GM12891 (cell line): ENCODE data around the gene METTL22.

Source experiments
- DNase-seq: peaks from one replicate; pipeline ENCODE4 v3.0.0; 2011; ENCODE audit warnings: low spot score; ENCODE audit not compliant: insufficient read length
- FAIRE-seq: peaks from 2 replicates; lab custom pipeline; 2011; peaks lifted over from hg19 to GRCh38; lab: Jason Lieb, UNC
- PAX5 ChIP-seq: IDR thresholded peaks from 2 replicates; pipeline ENCODE4 v1.6.1; 2011; ENCODE audit warnings: low read length, moderate library complexity, mild to moderate bottlenecking; ENCODE audit not compliant: insufficient read depth, severe bottlenecking
- POLR2A ChIP-seq: IDR thresholded peaks from 2 replicates; pipeline ENCODE4 v1.6.1; 2011; ENCODE audit warnings: low read depth, low read length, control low read depth
- POLR2AphosphoS5 ChIP-seq: IDR thresholded peaks from 2 replicates; pipeline ENCODE4 v1.6.1; 2011; ENCODE audit warnings: low read depth, low read length, control low read depth
- POU2F2 ChIP-seq: IDR thresholded peaks from 2 replicates; pipeline ENCODE4 v1.6.1; 2011; ENCODE audit warnings: low read depth, mild to moderate bottlenecking, control low read depth, low read length, moderate library complexity
- SPI1 ChIP-seq: IDR thresholded peaks from 2 replicates; pipeline ENCODE4 v1.6.1; 2011; ENCODE audit warnings: low read depth, low read length, control low read depth
- TAF1 ChIP-seq: IDR thresholded peaks from 2 replicates; pipeline ENCODE4 v1.6.1; 2011; ENCODE audit warnings: low read depth, low read length, control low read depth

Gene METTL22

GRCh38 chr16:8631373-8631772 lies 9.9 kb downstream of the METTL22 start:
- TF ChIP-seq TAF1 = no peak
- TF ChIP-seq POLR2AphosphoS5 = no peak
- TF ChIP-seq SPI1 = no peak
- TF ChIP-seq POU2F2 = no peak
- FAIRE-seq = no peak
- no peak for DNase-seq

DNA sequence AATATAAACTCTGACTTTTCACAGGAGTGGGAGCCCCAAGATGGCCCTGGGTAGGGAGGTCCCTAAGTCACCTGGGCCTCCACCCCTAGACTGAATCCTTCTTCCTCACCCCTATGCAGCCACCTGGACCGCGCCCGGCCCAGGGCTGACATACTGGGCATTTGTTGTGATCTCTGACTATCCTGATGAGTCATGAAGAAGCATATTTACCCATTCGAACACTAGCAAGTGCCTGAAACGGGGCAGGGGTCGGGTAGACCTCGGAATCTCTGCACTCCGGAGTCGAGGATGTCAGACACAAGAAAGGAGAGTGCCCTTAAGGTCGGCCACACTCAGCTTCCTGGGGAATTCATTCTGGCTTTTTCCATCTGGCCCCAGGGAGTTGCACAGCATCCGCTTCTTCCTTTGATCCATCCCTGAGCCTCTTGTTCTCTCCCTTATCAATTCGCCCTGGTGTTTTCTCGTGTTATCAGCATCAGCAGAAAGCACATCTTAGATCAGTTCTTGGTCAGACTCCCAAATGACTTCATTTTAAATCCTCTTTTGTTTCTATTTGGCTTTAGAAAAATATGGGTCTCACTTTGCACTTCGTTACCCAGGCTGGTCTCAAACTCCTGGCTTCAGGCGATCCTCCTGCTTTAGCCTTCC lies 10.4 kb downstream of the METTL22 start:
- no peak for TF ChIP-seq PAX5
- no peak for TF ChIP-seq SPI1
- TF ChIP-seq POLR2AphosphoS5 = no peak
- no peak for TF ChIP-seq TAF1
- TF ChIP-seq POU2F2 = no peak
- no peak for TF ChIP-seq POLR2A
- DNase-seq (no peak), FAIRE-seq (no peak)

GRCh38 chr16:8632675-8633182 lies 11.2 kb downstream of the METTL22 start:
- FAIRE-seq = no peak
- TF ChIP-seq POLR2AphosphoS5 (no peak), POLR2A (no peak), POU2F2 (no peak), TAF1 (no peak), SPI1 (no peak), PAX5 (no peak)
- DNase-seq = no peak

DNA sequence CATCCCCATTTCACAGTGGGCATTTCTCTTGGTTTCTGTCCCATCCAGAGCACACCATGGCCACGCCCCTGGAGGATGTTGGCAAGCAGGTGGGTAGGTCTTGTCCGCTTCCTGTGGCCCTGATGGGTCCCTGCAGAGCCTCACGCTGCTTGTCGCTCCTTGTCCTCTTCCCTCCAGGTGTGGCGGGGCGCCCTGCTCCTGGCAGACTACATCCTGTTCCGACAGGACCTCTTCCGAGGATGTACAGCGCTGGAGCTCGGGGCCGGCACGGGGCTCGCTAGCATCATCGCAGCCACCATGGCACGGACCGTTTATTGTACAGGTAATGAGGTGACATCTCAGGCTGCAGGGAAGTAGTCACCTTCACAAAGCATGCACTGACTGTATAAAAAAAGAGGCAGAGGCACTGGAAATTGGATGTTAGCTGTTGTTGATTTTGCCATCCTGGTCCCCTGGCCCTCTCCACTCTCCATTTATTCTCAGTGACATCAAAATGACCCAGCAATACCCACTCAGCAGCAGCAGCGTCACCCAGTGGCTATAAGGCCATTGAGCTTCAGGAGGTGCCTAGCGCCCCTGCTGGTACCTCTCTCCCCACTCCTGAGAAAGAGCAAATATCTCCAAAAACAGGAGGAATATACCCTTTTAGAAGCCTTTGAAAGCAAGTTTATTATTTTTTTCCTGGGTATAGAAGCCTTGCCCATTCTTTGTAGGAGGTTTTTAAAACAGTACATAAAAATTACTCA lies 13.7 kb downstream of the METTL22 start:
- TF ChIP-seq PAX5 = no peak
- no peak for TF ChIP-seq POLR2A
- no peak for TF ChIP-seq POLR2AphosphoS5
- no peak for TF ChIP-seq TAF1
- no peak for TF ChIP-seq POU2F2
- TF ChIP-seq SPI1 = no peak
- DNase-seq (no peak), FAIRE-seq (no peak)

- FAIRE-seq (no peak), DNase-seq (no peak)
- TF ChIP-seq POLR2AphosphoS5 (no peak), PAX5 (no peak), POU2F2 (no peak), TAF1 (no peak), SPI1 (no peak), POLR2A (no peak)
Measured at GRCh38 chr16:8639694-8640093, 18.2 kb downstream of the METTL22 start.

- no peak for TF ChIP-seq POLR2A
- TF ChIP-seq TAF1 = no peak
- TF ChIP-seq POLR2AphosphoS5 = no peak
- no peak for TF ChIP-seq POU2F2
- TF ChIP-seq PAX5 = no peak
- DNase-seq (no peak), FAIRE-seq (no peak)
Measured at GRCh38 chr16:8641671-8642070, 20.2 kb downstream of the METTL22 start.

DNA sequence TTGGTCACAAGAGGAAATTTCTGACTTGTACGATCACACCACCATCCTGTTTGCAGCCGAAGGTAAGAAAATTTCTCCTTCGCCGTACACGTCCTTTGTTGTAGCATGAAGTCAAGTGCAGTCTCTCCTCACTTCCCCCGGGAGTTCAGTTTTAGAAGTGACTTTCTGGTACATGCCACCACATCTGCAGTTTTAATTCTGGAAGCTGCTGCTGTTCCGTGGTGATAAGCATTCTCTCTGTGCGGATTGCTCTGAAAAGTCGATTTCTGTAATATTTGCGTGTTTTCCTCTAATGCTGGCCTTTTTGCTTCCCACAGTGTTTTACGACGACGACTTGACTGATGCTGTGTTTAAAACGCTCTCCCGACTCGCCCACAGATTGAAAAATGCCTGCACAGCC lies 20.6 kb downstream of the METTL22 start:
- TF ChIP-seq SPI1 (no peak), PAX5 (no peak), POLR2A (no peak), TAF1 (no peak), POLR2AphosphoS5 (no peak), POU2F2 (no peak)
- DNase-seq (no peak), FAIRE-seq (no peak)

DNA sequence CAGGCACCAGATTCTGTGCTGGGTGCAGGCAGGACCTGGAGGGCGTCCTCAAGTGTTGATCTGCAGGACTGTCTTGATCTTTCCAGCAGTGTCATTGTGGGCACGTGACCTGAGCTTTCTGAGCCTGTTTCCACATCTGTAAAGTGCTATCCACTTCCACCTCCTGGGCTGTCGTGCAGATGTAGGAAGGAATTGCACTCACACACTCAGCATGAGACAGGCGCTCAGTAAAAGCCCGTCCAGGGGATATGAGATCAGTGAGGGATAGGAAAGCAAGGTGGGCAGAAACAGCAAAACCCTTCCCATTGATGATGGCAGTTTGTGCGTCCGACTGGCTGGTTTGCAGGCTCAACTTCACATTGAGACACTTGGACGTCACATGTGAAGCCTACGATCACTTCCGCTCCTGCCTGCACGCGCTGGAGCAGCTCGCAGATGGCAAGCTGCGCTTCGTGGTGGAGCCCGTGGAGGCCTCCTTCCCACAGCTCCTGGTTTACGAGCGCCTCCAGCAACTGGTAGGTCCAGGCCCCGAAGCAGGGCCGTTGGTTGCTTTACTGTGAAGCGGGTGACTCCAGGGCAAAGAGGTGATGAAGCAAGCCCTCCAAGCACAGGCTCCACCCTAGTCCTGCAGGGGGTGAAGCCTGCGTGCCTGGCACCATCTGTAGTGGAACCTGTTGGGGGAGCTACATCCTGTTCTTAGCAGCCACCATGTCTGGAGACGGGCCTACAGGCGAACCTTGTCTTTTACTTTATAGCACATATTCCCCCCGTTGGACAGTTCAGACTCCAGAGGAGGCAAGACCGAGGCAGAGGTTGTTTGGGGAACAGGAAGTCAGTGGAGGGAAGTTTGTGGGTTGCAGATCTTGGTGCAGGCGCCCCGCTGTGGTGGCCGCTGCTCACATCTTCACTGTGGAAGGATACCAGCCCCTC lies 23.0 kb downstream of the METTL22 start:
- FAIRE-seq (peak; percentile 57), DNase-seq (no peak)

GRCh38 chr16:8645141-8645521 lies 23.6 kb downstream of the METTL22 start:
- no peak for FAIRE-seq
- DNase-seq = no peak
- no peak for TF ChIP-seq PAX5

More for the DNA sequence above, 23.0 kb downstream of the METTL22 start:
- TF ChIP-seq POLR2AphosphoS5 (no peak), POLR2A (no peak), SPI1 (no peak)
